TTC549 (cell line): ENCODE measurements around the gene HYCC2.
"Not testable (repeated sequence)": the region's sequence is repeated elsewhere in the genome, so short reads cannot be mapped to it uniquely, and the experiment has no call there.

Experiments
- FAIRE-seq: peaks from 2 replicates; lab custom pipeline; 2012; peaks lifted over from hg19 to GRCh38; lab: Jason Lieb, UNC

HYCC2 gene

GRCh38 chr2:201071479-201072200 is at the start of gene HYCC2, which contains the start of gene NDUFB3:
Gene HYCC2 (minus strand): TSS chr2:201071671. CDS start chr2:201024009, 47,662 bp downstream.
Gene NDUFB3 (plus strand): TSS chr2:201072001. CDS start chr2:201078883, 6,882 bp downstream.
- FAIRE-seq: peak; percentile 36

- no peak for FAIRE-seq
Measured at GRCh38 chr2:201118961-201119854, 47.7 kb upstream of the HYCC2 start.

GRCh38 chr2:201118121-201118960 is 46.9 kb upstream of the HYCC2 start:
- no peak for FAIRE-seq

- not testable (repeated sequence) for FAIRE-seq
Measured at GRCh38 chr2:201117735-201118094, 46.2 kb upstream of the HYCC2 start.

GRCh38 chr2:201116959-201117734 is 45.7 kb upstream of the HYCC2 start:
- FAIRE-seq: no peak

GRCh38 chr2:201116115-201116958 is 44.9 kb upstream of the HYCC2 start, which contains the start of gene CFLAR:
Gene CFLAR (plus strand): TSS chr2:201116164. CDS start chr2:201129866, 13,702 bp downstream.
- no peak for FAIRE-seq

- FAIRE-seq: no peak
Measured at GRCh38 chr2:201114846-201115245, 43.4 kb upstream of the HYCC2 start.

- FAIRE-seq: no peak
Measured at GRCh38 chr2:201114350-201114749, 42.9 kb upstream of the HYCC2 start.

- no peak for FAIRE-seq
Measured at GRCh38 chr2:201111096-201111495, 39.6 kb upstream of the HYCC2 start.

GRCh38 chr2:201110615-201111014 is 39.1 kb upstream of the HYCC2 start:
- FAIRE-seq: no peak

GRCh38 chr2:201109186-201109585 is 37.7 kb upstream of the HYCC2 start:
- FAIRE-seq: no peak

GRCh38 chr2:201108341-201108740 is 36.9 kb upstream of the HYCC2 start:
- no peak for FAIRE-seq

- FAIRE-seq: no peak
Measured at GRCh38 chr2:201107624-201108023, 36.2 kb upstream of the HYCC2 start.

- FAIRE-seq: no peak
Measured at GRCh38 chr2:201105759-201106158, 34.3 kb upstream of the HYCC2 start.

- FAIRE-seq: no peak
Measured at GRCh38 chr2:201100497-201100896, 29.0 kb upstream of the HYCC2 start.

- FAIRE-seq: no peak
Measured at GRCh38 chr2:201093573-201093972, 22.1 kb upstream of the HYCC2 start.

- FAIRE-seq: no peak
Measured at GRCh38 chr2:201090574-201090973, 19.1 kb upstream of the HYCC2 start.

GRCh38 chr2:201084863-201085262 is 13.4 kb upstream of the HYCC2 start:
- FAIRE-seq: no peak

GRCh38 chr2:201074996-201075395 is 3.5 kb upstream of the HYCC2 start:
- FAIRE-seq: no peak

GRCh38 chr2:201073071-201073470 is 1.6 kb upstream of the HYCC2 start:
- no peak for FAIRE-seq

GRCh38 chr2:201072201-201072530 is 695 bp upstream of the HYCC2 start:
- FAIRE-seq: no peak
